ENCODE data around the gene OR6S1. TPM values are rescaled to one million over a fixed set of nuclear protein-coding genes. Genes with fewer than 3 reads are reported as not detected.

Gene OR6S1
- total and polyA plus RNA-seq, 2 donors (not counting 3 experiments of a cell fraction or from before 2014, with no cell fraction given): not detected

DNA sequence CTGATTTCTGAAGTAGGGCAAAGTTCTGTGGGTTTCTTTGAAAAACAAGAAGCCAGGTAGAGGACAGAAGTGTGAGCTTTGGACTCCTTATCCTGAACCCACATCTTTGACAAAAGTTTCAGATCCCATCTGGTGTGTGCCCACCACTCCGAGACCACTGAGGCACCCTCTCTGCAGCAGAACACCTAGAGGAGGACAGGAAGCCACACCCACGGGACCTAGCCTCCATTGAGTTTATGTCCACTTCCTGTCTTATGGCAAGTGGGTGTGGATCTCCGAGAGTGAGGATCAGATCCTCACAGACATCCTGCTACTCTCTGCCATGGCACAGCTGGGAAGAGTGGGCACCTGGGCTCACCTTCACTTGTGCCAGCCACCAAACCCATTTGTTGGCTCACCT is 16.8 kb upstream of the OR6S1 start:
- POLR2A ChIA-PET: no interaction called here

More for the DNA sequence above, 16.8 kb upstream of the OR6S1 start:
- Histone ChIP-seq H3K27me3 (ENCODE audit: control insufficient read depth in 2 of 2, insufficient read depth in 2 of 2, low read length in 2 of 2) (peaks cover 28 to 33% of the 10 kb centered on the region in 2 experiments), H3K79me2 (ENCODE audit: control insufficient read depth, insufficient read depth, low read length) (no peaks in the 10 kb centered on the region), H3K9me1 (replicated peaks; ENCODE audit: control insufficient read depth, extremely low read depth, insufficient read depth, low read length) (no peaks in the 10 kb centered on the region), H3K9me3 (replicated peaks; ENCODE audit: control insufficient read depth, insufficient read depth, low read length) (no peaks in the 10 kb centered on the region), H3K36me3 (ENCODE audit: control insufficient read depth in 2 of 2, extremely low read depth in 1 of 2, insufficient read depth in 2 of 2, low read length in 2 of 2) (no peaks in the 10 kb centered on the region), H2AFZ (ENCODE audit: low read depth, low read length) (no peak overlapping the region), H3K27ac (ENCODE audit: insufficient read depth, low read depth, low read length) (no peak overlapping the region), H4K20me1 (replicated peaks; ENCODE audit: control insufficient read depth, extremely low read depth, insufficient read depth, low read length) (no peaks in the 10 kb centered on the region), H3K9ac (replicated peaks; ENCODE audit: extremely low read depth, insufficient read depth, low read length) (no peak overlapping the region), H3K4me3 (replicated peaks in 1 of 3; ENCODE audit: insufficient read depth in 1 of 3, low read depth in 1 of 3, low read length in 3 of 3) (no peak overlapping the region), H3K4me1 (ENCODE audit: control insufficient read depth, extremely low read depth, insufficient read depth, low read length) (peaks cover 2% of the 10 kb centered on the region), H3K4me2 (ENCODE audit: insufficient read depth, low read length) (no peak overlapping the region)
- intact Hi-C loops (cut with micrococcal nuclease) (no loop called here), dilution Hi-C loops (cut with MboI; ENCODE audit: extremely low pct_ligation_motif_present, low sequenced_read_pairs) (no loop called here)
- BruUV-seq (replicated peaks): no TSS peak
- FAIRE-seq (no peak), DNase-seq (ENCODE audit: low read depth, low spot score) (no peak)
- TF ChIP-seq MYC (IDR thresholded peaks at IDR 0.05; ENCODE audit: low read depth, low read length) (no peak), GATA2 (IDR thresholded peaks at IDR 0.05; ENCODE audit: insufficient read depth, insufficient read length, low read depth, low read length) (no peak), POLR2A (IDR thresholded peaks at IDR 0.05; ENCODE audit: low read depth, low read length) (no peak), POLR2AphosphoS5 (IDR thresholded peaks at IDR 0.05; ENCODE audit: insufficient read depth, low read depth, low read length) (no peak), FOS (IDR thresholded peaks at IDR 0.05; ENCODE audit: borderline replicate concordance, insufficient read depth, low read length) (no peak), JUN (IDR thresholded peaks at IDR 0.05; ENCODE audit: borderline replicate concordance, insufficient read depth, insufficient read length, low read depth) (no peak), EZH2 (IDR thresholded peaks at IDR 0.05; ENCODE audit: borderline replicate concordance, low read depth, low read length, severe bottlenecking) (no peak)
- TF ChIP-seq, protein P1, sequence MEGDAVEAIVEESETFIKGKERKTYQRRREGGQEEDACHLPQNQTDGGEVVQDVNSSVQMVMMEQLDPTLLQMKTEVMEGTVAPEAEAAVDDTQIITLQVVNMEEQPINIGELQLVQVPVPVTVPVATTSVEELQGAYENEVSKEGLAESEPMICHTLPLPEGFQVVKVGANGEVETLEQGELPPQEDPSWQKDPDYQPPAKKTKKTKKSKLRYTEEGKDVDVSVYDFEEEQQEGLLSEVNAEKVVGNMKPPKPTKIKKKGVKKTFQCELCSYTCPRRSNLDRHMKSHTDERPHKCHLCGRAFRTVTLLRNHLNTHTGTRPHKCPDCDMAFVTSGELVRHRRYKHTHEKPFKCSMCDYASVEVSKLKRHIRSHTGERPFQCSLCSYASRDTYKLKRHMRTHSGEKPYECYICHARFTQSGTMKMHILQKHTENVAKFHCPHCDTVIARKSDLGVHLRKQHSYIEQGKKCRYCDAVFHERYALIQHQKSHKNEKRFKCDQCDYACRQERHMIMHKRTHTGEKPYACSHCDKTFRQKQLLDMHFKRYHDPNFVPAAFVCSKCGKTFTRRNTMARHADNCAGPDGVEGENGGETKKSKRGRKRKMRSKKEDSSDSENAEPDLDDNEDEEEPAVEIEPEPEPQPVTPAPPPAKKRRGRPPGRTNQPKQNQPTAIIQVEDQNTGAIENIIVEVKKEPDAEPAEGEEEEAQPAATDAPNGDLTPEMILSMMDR (IDR thresholded peaks at IDR 0.05; ENCODE audit: extremely low read depth in 1 of 2, insufficient read depth in 1 of 2, low read depth in 1 of 2, low read length in 2 of 2): no peak
- TF ChIP-seq, protein P2, sequence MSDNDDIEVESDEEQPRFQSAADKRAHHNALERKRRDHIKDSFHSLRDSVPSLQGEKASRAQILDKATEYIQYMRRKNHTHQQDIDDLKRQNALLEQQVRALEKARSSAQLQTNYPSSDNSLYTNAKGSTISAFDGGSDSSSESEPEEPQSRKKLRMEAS (IDR thresholded peaks at IDR 0.05; ENCODE audit: insufficient read depth, insufficient read length): no peak
- CTCF ChIA-PET: interaction anchor here (0.7 to 2.4 kb wide), 3 partner anchors 21 to 199 kb away, joined by 3 to 14 read pairs (median 3); no protein-coding TSS in a partner anchor
